Loucy (cell line): ENCODE data around the gene NUTM2A.
"Not testable (repeated sequence)": the region's sequence is repeated elsewhere in the genome, so short reads cannot be mapped to it uniquely, and the experiment has no call there.

ENCODE experiments used
- H2AFZ ChIP-seq: fragments of 200-600 bp; sonication (generic); 2 replicates; pipeline ENCODE4 v1.6.0; 2016; ENCODE audit warnings: antibody characterized with exemption, mild to moderate bottlenecking, low read length, moderate library complexity
- H3F3A ChIP-seq: fragments of 200-600 bp; 2 replicates; pipeline ENCODE4 v1.6.0; 2016; ENCODE audit warnings: antibody characterized with exemption, low read depth, mild to moderate bottlenecking
- H3K27me3 ChIP-seq: fragments of 200-600 bp; sonication (generic); 2 replicates; pipeline ENCODE4 v1.6.1; 2014; ENCODE audit warnings: low read length, mild to moderate bottlenecking; ENCODE audit not compliant: insufficient read depth, poor library complexity, severe bottlenecking
- H3K36me3 ChIP-seq: fragments of 200-600 bp; sonication (generic); 2 replicates; pipeline ENCODE4 v1.6.1; 2016; ENCODE audit warnings: low read length; ENCODE audit not compliant: insufficient read depth
- H3K4me1 ChIP-seq: fragments of 200-600 bp; sonication (generic); 2 replicates; pipeline ENCODE4 v1.5.1; 2014; ENCODE audit warnings: low read length, mild to moderate bottlenecking; ENCODE audit not compliant: insufficient read depth, poor library complexity, severe bottlenecking
- H3K4me2 ChIP-seq: fragments of 200-600 bp; sonication (generic); 2 replicates; pipeline ENCODE4 v1.6.0; 2014; ENCODE audit warnings: antibody characterized with exemption, low read length, low read depth, mild to moderate bottlenecking; ENCODE audit not compliant: poor library complexity, severe bottlenecking
- H3K4me3 ChIP-seq: fragments of 200-600 bp; sonication (generic); 2 replicates; pipeline ENCODE4 v1.5.1; 2014; ENCODE audit warnings: low read length, mild to moderate bottlenecking, mixed read lengths; ENCODE audit not compliant: poor library complexity, severe bottlenecking
- H3K79me2 ChIP-seq: fragments of 200-600 bp; sonication (generic); 2 replicates; pipeline ENCODE4 v1.6.1; 2014; ENCODE audit warnings: low read length; ENCODE audit not compliant: insufficient read depth
- H3K9ac ChIP-seq: fragments of 200-600 bp; sonication (generic); 2 replicates; pipeline ENCODE4 v1.6.0; 2014; ENCODE audit warnings: mild to moderate bottlenecking, low read depth, low read length, moderate library complexity; ENCODE audit not compliant: poor library complexity, severe bottlenecking
- H3K9me2 ChIP-seq: fragments of 200-600 bp; sonication (generic); replicated peaks from 2 replicates; pipeline ENCODE4 v1.6.1; 2016; ENCODE audit warnings: low read depth, low read length, mixed read lengths
- H3K9me3 ChIP-seq: fragments of 200-600 bp; sonication (generic); 2 replicates; pipeline ENCODE4 v1.6.1; 2014; ENCODE audit warnings: mild to moderate bottlenecking, antibody characterized with exemption, low read length, low read depth; ENCODE audit not compliant: insufficient read depth
- H4K20me1 ChIP-seq: fragments of 200-600 bp; sonication (generic); 2 replicates; pipeline ENCODE4 v1.6.0; 2014; ENCODE audit warnings: antibody characterized with exemption, low read length, mild to moderate bottlenecking; ENCODE audit not compliant: insufficient read depth, poor library complexity, severe bottlenecking

The NUTM2A gene, protein sequence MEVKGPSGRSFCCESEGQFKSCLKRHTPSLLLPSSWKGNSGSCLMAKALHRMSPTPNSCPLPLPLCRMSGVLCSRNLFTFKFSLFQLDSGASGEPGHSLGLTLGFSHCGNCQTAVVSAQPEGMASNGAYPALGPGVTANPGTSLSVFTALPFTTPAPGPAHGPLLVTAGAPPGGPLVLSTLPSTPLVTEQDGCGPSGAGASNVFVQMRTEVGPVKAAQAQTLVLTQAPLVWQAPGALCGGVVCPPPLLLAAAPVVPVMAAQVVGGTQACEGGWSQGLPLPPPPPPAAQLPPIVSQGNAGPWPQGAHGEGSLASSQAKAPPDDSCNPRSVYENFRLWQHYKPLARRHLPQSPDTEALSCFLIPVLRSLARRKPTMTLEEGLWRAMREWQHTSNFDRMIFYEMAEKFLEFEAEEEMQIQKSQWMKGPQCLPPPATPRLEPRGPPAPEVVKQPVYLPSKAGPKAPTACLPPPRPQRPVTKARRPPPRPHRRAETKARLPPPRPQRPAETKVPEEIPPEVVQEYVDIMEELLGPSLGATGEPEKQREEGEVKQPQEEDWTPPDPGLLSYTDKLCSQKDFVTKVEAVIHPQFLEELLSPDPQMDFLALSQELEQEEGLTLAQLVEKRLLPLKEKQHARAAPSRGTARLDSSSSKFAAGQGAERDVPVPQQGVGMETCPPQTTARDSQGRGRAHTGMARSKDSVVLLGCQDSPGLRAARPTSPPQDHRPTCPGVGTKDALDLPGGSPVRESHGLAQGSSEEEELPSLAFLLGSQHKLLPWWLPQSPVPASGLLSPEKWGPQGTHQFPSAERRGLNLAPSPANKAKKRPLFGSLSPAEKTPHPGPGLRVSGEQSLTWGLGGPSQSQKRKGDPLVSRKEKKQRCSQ

DNA sequence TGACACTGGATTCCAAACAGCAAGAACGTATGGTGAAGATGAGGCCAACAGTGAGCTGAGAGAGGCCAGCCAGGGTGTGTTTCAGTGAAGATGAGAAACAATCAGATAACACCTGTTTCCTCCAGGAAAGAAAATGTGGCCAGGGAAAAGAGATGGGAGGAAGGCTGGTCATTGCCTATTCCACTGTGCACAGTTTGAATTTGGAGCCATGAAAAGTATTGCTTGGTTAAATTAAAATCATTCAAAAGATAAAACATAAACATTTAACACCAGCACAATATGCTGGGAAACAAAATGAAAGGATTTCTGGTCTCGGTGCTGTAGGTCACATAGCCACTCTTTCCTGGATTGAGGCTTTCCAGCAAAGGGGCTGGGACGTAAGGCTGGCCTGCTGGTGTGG, at the start of gene NUTM2A:
Gene NUTM2A, plus strand, starts transcription at position 301 of the 400 bp plus-strand sequence. CDS start 383 bp downstream, outside the sequence.
- not testable (repeated sequence) for H3K27me3 ChIP-seq, H3K9me3 ChIP-seq, H3K4me1 ChIP-seq, H2AFZ ChIP-seq, H4K20me1 ChIP-seq, H3K9ac ChIP-seq, H3K4me2 ChIP-seq, H3F3A ChIP-seq, H3K4me3 ChIP-seq, H3K36me3 ChIP-seq, H3K79me2 ChIP-seq, H3K9me2 ChIP-seq

DNA sequence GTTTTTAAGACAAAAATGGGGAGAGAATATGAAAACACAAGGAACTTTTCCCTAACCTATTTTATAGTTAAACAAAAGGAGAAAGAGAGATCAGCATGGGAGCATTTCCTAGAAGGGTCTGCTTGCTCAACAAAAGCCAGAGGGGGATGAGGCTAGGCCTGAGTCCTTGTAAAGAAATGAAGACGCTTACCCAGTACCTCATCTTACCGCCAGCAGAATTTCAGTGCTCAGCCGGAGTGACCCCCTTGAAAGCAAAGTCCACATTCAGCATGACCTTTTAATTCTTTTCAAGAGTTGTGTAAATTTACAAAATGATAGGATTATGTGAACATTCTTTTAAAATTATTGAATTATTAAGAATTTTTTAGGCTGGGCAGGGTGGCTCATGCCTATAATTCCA, 47.7 kb upstream of the NUTM2A start:
- not testable (repeated sequence) for H3K4me2 ChIP-seq, H3K9ac ChIP-seq, H3K9me3 ChIP-seq, H3K27me3 ChIP-seq, H3K36me3 ChIP-seq, H3K9me2 ChIP-seq, H3K79me2 ChIP-seq, H4K20me1 ChIP-seq, H2AFZ ChIP-seq, H3K4me1 ChIP-seq, H3F3A ChIP-seq, H3K4me3 ChIP-seq

DNA sequence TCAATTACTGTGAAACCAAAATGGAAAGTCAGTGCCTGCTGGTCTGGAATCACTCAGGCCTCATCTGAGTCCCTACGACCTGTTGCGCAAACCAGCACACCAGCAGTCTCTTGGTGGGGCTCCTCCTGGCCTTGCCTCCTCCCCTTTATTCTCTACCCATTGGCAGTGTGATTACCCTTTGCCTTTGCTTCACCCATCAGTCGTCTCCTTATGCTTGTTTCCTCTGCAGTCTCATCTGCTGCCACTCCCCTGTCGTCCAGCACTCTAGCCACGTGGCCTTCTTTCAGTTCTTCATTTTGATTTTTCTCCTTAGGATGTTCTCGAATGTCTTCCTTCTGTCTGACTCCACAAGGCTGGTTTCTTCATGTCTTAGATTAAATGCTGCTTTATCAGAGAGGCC, 40.8 kb upstream of the NUTM2A start:
- H3K36me3 ChIP-seq, result not testable (repeated sequence)

DNA sequence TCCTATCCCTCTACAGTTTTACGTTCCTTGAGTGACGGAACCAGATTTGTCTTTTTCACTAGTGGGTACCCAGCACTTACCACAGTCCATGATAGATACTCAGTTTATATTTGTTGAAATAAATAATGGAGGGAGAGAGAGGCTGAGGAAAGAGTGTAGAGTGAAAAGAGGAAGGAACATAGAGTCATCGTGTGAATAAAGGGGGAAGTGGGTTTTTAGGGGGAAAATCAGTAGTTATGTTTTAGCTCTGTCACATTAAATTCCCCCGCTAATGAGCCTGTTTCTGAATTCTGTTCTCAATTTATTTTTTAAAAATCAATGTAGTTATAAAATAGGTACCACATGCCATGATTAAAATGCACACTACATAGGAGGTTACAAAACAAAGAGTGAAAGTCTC, 39.2 kb upstream of the NUTM2A start:
- not testable (repeated sequence) for H3K4me1 ChIP-seq, H3K4me3 ChIP-seq, H3K9ac ChIP-seq, H2AFZ ChIP-seq, H3K4me2 ChIP-seq, H3K79me2 ChIP-seq, H3K27me3 ChIP-seq, H4K20me1 ChIP-seq, H3K9me2 ChIP-seq, H3K9me3 ChIP-seq, H3F3A ChIP-seq, H3K36me3 ChIP-seq

More for the DNA sequence above, 40.8 kb upstream of the NUTM2A start:
- H3K79me2 ChIP-seq, H3K4me1 ChIP-seq, H3F3A ChIP-seq, H2AFZ ChIP-seq, H4K20me1 ChIP-seq, H3K4me3 ChIP-seq, H3K27me3 ChIP-seq, H3K9me3 ChIP-seq, H3K9ac ChIP-seq, H3K4me2 ChIP-seq, H3K9me2 ChIP-seq: not testable (repeated sequence)

DNA sequence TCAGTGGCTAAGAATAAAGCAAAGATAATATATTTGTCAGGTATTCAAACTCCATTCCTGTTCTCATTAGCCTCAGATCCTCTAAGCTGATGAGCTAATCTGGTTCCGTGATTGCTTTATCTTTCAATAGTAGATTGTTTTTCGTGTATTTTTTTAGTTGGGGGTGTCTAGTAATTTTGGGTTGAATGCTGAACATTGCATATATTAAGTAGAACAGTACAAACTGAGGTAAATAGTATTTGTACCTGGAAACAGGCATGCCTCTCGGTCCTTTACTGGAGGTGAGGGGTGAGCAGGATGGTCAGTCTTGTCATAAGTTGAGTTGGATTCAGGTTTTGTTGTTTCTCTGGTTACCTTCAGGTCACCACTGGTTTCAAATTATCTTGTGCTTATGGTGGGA, 37.7 kb upstream of the NUTM2A start:
- not testable (repeated sequence) for H3K4me3 ChIP-seq, H3K4me1 ChIP-seq

DNA sequence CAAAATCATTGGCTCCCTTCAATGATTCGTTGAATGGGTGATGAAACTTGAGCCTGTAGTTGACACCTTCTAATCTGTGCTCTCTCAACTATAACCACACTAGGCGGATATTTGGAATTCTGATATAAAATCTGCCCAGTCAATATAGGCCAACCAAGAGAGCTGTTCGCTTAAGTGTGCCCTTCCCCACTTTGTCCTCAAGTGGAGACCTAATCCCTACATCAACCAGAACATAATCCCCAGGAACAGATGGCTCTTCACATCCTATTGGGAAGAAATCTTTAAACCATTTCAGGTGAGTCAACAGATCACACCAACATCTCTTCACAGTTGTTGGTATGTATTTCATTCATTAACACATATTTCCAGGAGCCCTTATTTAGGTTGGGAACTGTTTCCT, 33.4 kb upstream of the NUTM2A start:
- H3K27me3 ChIP-seq, H3K4me2 ChIP-seq, H3F3A ChIP-seq, H3K4me1 ChIP-seq, H3K79me2 ChIP-seq, H4K20me1 ChIP-seq, H3K9ac ChIP-seq, H3K4me3 ChIP-seq, H2AFZ ChIP-seq, H3K9me3 ChIP-seq, H3K36me3 ChIP-seq, H3K9me2 ChIP-seq: not testable (repeated sequence)

More for the DNA sequence above, 37.7 kb upstream of the NUTM2A start:
- not testable (repeated sequence) for H2AFZ ChIP-seq, H3K9me3 ChIP-seq, H3K9ac ChIP-seq, H4K20me1 ChIP-seq, H3K27me3 ChIP-seq, H3K9me2 ChIP-seq, H3F3A ChIP-seq, H3K79me2 ChIP-seq, H3K36me3 ChIP-seq, H3K4me2 ChIP-seq

DNA sequence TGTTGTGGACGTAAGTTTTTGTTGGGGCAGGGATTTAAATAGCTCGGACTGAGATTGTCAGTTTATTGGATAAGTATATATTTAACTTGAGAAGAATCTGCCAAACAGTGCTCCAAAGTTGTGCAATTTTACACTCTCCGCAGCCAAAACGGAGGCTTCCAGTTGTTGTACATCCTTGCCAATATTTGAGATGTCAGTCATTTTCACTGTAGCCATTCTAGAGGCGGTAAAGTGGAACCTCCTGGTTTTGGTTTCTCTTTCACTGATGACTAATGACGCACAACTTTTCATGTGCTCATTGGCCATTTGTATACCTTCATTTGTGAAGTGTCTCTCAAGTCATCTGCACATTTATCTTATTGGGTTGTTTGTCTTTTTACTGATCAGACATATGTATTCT, 24.3 kb upstream of the NUTM2A start:
- not testable (repeated sequence) for H3K4me3 ChIP-seq, H3K4me1 ChIP-seq, H3K9ac ChIP-seq, H3K9me3 ChIP-seq, H3K27me3 ChIP-seq, H2AFZ ChIP-seq, H3K9me2 ChIP-seq, H3K36me3 ChIP-seq, H4K20me1 ChIP-seq, H3F3A ChIP-seq, H3K4me2 ChIP-seq, H3K79me2 ChIP-seq
